BLaER1 (cell line): ENCODE data around the gene NSUN6.

Experiments
- H3K27ac ChIP-seq: shearing (Covaris generic); formaldehyde crosslinking; 2 replicates; pipeline ENCODE4 v1.8.1; 2022
- H3K27me3 ChIP-seq: shearing (Covaris generic); formaldehyde crosslinking; 2 replicates; pipeline ENCODE4 v1.8.1; 2022
- H3K36me3 ChIP-seq: shearing (Covaris generic); formaldehyde crosslinking; 2 replicates; pipeline ENCODE4 v1.8.1; 2022
- H3K4me1 ChIP-seq: shearing (Covaris generic); formaldehyde crosslinking; 2 replicates; pipeline ENCODE4 v1.8.1; 2022
- H3K4me2 ChIP-seq: shearing (Covaris generic); formaldehyde crosslinking; 2 replicates; pipeline ENCODE4 v1.8.1; 2022
- H3K4me3 ChIP-seq: shearing (Covaris generic); formaldehyde crosslinking; 2 replicates; pipeline ENCODE4 v1.8.1; 2022
- H3K9ac ChIP-seq: shearing (Covaris generic); formaldehyde crosslinking; 2 replicates; pipeline ENCODE4 v1.8.1; 2022
- H3K9me3 ChIP-seq: shearing (Covaris generic); formaldehyde crosslinking; 2 replicates; pipeline ENCODE4 v1.8.1; 2022
- H4K20me1 ChIP-seq: shearing (Covaris generic); formaldehyde crosslinking; 2 replicates; pipeline ENCODE4 v1.8.1; 2022
- Cebpa-rat ChIP-seq: shearing (Covaris generic); IDR thresholded peaks from 2 replicates; pipeline ENCODE4 v1.8.1; 2022

The NSUN6 gene

DNA sequence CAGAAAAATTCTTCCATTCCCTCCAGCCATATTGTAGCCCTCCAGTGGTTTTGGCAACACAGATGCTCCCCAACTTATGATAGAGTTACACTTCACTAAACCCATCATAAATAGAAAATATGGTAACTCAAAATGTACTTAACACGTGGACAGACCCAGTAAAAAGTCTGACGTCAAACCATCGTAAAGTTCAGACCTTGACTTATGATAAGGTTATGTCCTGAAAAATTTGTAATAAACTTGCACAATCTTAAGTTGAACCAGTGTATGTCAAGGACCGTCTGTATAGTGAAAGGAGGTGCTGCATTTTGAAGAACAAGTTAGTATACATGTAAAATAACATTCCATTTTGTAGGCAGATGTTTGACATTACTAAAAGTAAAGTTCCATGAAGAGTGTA is 142.8 kb downstream of the NSUN6 start:
- H3K9me3 ChIP-seq: no peaks in the 10 kb centered on the region
- H3K27me3 ChIP-seq: no peaks in the 10 kb centered on the region
- no peak overlapping the region for H3K27ac ChIP-seq
- H3K4me3 ChIP-seq: no peak overlapping the region
- H3K9ac ChIP-seq: no peak overlapping the region
- no peaks in the 10 kb centered on the region for H4K20me1 ChIP-seq
- H3K4me2 ChIP-seq: no peak overlapping the region
- peaks cover 8% of the 10 kb centered on the region for H3K36me3 ChIP-seq
- no peaks in the 10 kb centered on the region for H3K4me1 ChIP-seq
- no peak for TF ChIP-seq Cebpa-rat

DNA sequence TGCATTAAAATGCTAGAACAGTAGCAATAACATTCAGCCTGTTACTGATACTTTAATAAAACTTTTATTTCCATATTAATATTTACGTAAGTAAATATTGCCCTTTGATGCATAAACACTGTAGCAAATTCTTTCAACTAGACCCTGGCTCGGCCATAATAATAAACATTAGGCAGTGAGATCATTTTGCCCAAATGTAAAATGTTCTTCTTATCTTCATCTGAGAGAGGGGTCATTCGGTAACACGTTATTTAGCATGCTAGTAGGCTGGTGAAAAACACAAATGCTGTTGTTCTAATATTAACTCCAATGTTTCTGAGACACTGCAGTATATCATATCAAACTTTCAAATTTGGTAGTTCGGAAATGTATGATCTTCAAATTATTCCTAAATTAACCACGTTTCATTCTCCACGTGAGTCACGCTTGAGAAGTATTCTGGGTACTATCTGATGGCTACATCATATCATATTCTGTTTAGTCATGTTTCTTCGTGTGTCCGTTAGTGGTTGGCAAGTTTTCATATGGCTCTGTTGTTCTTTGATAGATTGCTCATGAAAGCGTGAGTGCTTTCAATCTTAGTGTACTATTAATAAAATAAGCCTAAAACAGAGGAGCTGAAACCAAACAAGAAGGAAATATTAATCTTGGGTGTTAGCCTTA is 145.8 kb downstream of the NSUN6 start:
- Histone ChIP-seq H3K27me3 (no peaks in the 10 kb centered on the region), H4K20me1 (no peaks in the 10 kb centered on the region), H3K9ac (no peak overlapping the region), H3K4me2 (no peak overlapping the region), H3K36me3 (no peaks in the 10 kb centered on the region), H3K4me1 (no peaks in the 10 kb centered on the region), H3K27ac (no peak overlapping the region), H3K9me3 (no peaks in the 10 kb centered on the region), H3K4me3 (no peak overlapping the region)
- no peak for TF ChIP-seq Cebpa-rat

DNA sequence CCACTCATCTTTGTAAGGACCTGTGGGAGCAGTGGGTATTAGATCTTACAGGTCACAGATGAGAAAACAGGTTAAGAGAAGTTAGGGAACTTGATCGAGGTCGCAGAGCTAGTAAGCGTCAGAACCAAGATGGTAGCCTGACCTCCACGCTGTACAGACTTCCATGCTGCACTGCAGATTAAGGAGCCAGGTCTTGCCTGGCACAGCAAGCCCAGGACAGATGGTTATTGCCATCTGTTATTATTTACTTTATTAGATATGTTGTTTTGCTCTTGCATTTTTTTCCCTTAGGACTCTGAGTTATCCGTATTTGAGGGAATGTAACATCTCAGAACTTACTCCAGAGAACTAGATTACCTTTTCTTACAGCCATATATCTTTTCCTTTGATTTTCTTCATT is 147.2 kb downstream of the NSUN6 start:
- Histone ChIP-seq H3K4me3 (no peak overlapping the region), H3K9me3 (no peaks in the 10 kb centered on the region), H3K4me2 (no peak overlapping the region), H3K36me3 (no peaks in the 10 kb centered on the region), H3K9ac (no peak overlapping the region), H3K4me1 (no peaks in the 10 kb centered on the region), H3K27me3 (no peaks in the 10 kb centered on the region), H4K20me1 (no peaks in the 10 kb centered on the region), H3K27ac (no peak overlapping the region)
- no peak for TF ChIP-seq Cebpa-rat

DNA sequence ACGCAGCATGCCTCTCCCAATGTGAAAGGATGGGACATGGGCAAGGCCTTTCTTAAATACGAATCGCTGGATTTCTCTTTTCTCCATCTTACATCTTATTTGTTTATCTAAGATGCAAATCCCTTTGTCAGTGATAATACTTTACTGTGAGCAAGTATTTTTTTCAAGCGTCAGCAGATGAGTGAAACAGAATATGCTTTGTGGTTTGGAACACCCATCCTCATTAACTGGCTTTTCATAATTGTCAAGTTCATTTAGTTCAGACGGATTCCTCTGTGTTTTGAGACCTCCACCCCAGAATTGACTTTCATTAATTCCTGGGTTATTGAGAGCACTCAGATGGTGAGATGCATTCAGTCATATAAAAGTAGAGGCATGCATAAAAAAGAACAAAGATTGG is 149.8 kb downstream of the NSUN6 start:
- Histone ChIP-seq H3K4me3 (no peak overlapping the region), H3K4me2 (no peak overlapping the region), H3K9ac (no peak overlapping the region)

DNA sequence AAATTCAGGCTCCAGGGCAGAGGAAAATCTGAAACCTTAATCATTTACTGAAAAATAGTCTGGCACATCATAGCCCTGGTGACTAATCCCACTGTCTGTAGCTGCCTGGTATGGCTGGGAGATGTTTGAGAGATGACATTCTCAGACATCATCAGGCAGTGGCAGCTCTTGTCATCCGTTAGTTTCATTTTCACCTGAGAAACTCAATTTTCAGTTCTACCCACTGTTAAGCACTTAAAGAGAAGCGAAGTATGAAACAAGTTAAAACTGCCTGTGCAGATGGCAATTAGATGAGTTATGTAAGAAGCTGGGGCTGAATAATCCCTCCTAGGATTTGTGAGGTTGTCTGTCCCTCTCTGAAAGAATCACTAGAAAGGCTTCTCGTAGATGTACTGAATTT is 150.2 kb downstream of the NSUN6 start:
- Histone ChIP-seq H3K27me3 (no peaks in the 10 kb centered on the region), H3K4me1 (no peaks in the 10 kb centered on the region), H3K9ac (no peak overlapping the region), H3K4me2 (no peak overlapping the region), H3K27ac (no peak overlapping the region), H4K20me1 (no peaks in the 10 kb centered on the region), H3K4me3 (no peak overlapping the region), H3K36me3 (no peaks in the 10 kb centered on the region), H3K9me3 (no peaks in the 10 kb centered on the region)
- TF ChIP-seq Cebpa-rat: no peak

More for the DNA sequence above, 149.8 kb downstream of the NSUN6 start:
- Histone ChIP-seq H3K9me3 (no peaks in the 10 kb centered on the region), H3K4me1 (no peaks in the 10 kb centered on the region), H3K27ac (no peak overlapping the region), H3K36me3 (no peaks in the 10 kb centered on the region), H3K27me3 (no peaks in the 10 kb centered on the region), H4K20me1 (no peaks in the 10 kb centered on the region)
- TF ChIP-seq Cebpa-rat: no peak

DNA sequence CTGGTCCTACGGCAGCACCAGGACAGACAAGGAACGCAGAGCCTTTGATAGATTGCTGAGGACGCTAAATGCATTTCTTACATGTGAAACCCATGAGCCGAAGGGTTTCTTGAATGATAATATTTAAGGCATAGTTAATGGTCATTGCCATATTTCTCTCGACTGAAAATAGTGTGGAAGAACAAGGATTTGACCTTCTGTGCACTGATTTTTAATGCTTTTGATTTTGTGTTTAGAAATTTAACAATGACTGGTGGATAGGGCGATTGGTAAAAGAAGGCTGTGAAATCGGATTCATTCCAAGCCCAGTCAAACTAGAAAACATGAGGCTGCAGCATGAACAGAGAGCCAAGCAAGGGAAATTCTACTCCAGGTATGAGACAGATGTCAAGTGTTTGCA is 150.8 kb downstream of the NSUN6 start:
- H3K9ac ChIP-seq: no peak overlapping the region
- H3K36me3 ChIP-seq: no peaks in the 10 kb centered on the region
- no peaks in the 10 kb centered on the region for H3K4me1 ChIP-seq
- no peaks in the 10 kb centered on the region for H3K27me3 ChIP-seq
- H4K20me1 ChIP-seq: no peaks in the 10 kb centered on the region
- no peak for TF ChIP-seq Cebpa-rat
- no peak overlapping the region for H3K27ac ChIP-seq
- no peak overlapping the region for H3K4me2 ChIP-seq
- no peaks in the 10 kb centered on the region for H3K9me3 ChIP-seq
- no peak overlapping the region for H3K4me3 ChIP-seq

DNA sequence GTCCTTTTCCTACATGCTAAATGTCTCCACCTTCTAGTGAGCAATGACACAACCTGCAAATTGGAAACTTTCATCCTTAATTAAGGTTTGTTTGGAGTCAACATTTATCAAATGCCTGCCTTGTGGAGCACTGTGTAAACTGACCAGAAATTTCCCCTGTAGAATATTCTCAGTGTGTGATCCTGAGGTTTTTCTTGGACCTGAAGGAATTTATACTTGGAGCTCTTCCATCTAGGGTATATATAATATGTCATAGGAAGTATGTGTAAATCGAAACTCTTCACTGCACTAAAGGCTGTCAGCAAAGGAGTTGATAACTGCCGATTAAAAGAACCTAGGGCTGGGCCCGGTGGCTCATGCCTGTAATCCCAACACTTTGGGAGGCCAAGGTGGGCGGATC is 152.4 kb downstream of the NSUN6 start:
- Histone ChIP-seq H3K9ac (no peak overlapping the region), H3K9me3 (no peaks in the 10 kb centered on the region), H3K27me3 (no peaks in the 10 kb centered on the region), H3K27ac (no peak overlapping the region), H4K20me1 (no peaks in the 10 kb centered on the region), H3K4me2 (no peak overlapping the region), H3K4me1 (no peaks in the 10 kb centered on the region), H3K4me3 (no peak overlapping the region), H3K36me3 (no peaks in the 10 kb centered on the region)
- no peak for TF ChIP-seq Cebpa-rat

DNA sequence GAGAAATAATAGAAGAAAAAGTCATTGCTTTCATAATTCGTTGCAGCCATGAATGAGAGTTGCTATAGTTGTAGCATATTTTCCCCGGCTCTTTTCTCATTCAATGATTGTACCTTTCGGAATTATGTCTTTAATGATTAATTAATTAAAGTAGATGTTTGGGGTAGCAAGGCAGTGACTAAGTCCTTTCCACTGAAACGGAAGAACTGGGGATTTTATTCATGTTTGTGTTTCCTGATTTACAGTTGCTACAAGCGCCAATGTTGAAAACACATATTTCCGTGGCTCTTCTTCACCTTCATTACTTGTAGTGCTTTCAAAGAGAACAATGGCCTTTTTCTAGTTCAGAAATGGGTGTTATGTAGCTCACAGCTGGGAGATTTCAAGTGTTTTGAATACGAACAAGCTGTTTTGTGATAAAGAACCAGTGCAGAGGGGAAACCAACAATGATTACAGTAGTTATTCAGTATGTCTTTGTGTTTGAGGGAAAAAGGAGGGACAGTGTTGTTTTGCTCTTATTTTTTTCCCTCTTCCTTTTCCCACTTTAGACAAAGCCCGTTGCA is 153.5 kb downstream of the NSUN6 start:
- Histone ChIP-seq H3K27me3 (no peaks in the 10 kb centered on the region), H3K4me1 (no peaks in the 10 kb centered on the region), H3K4me2 (no peak overlapping the region), H3K4me3 (no peak overlapping the region), H3K9me3 (no peaks in the 10 kb centered on the region), H3K9ac (no peak overlapping the region), H3K36me3 (no peaks in the 10 kb centered on the region), H3K27ac (no peak overlapping the region), H4K20me1 (no peaks in the 10 kb centered on the region)
- no peak for TF ChIP-seq Cebpa-rat
